Measurements from ENCODE around the gene SPECC1.

GRCh38 chr17:20266806-20267458 lies 257.8 kb downstream of the SPECC1 start:
- TF ChIP-seq EZH2 (IDR thresholded peaks at IDR 0.05; ENCODE audit: borderline replicate concordance, low read length): no peak
- no peak for TF ChIP-seq CTCF (IDR thresholded peaks at IDR 0.05; ENCODE audit: low read length)

All from OCI-LY1 (cell line).